GM18867 (cell line): Measurements from ENCODE around the gene NPEPPS.
A peak's percentile ranks its signal among the peaks of the same experiment; 100 is the strongest.

ENCODE experiments used
- ATAC-seq: cut with Tn5 transposase; IDR thresholded peaks from one replicate; pipeline ENCODE4 v1.9.1; 2021; ENCODE audit warnings: mild to moderate bottlenecking, moderate library complexity; ENCODE audit not compliant: unreplicated experiment

The NPEPPS gene

GRCh38 chr17:47629826-47630225, 98.9 kb downstream of the NPEPPS start:
- no peak for ATAC-seq

DNA sequence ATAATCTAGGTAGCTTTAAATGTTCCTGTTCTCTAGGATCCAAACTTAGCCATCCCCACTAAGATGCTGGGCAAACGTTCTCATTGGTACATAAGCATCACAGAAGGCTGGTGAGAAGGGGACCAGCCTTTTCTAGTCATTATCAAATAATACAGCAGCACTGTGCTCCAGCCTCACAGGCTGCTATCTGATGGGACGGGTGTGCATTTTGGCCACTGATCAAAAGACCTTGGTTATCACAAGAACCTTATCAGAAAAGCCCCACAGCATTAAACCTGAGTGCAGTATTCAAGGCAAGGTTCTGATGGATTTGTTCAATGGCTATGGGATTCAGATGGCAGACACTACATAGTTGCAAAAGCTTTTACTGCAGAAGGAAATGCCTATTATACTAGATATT, 99.7 kb downstream of the NPEPPS start:
- no peak for ATAC-seq

DNA sequence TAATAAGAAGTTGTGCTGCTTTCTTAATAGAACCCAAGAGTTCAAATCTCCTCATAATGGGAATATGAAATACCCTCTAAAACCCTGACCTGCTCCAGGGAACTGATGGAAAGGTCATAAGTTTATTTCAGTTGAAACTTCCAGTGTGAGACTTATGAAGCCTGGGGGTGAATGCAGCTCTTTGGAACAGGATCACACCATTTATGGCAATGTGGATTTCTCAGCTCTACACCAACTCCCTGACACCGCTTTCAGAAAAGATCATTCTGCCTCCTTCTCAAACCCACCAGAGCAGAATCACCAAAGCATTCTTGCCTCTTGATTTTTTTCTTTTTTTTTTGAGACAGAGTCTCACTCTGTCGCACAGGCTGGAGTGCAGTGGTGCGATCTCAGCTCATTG, 102.1 kb downstream of the NPEPPS start:
- no peak for ATAC-seq

GRCh38 chr17:47633996-47634395, 103.1 kb downstream of the NPEPPS start:
- no peak for ATAC-seq

DNA sequence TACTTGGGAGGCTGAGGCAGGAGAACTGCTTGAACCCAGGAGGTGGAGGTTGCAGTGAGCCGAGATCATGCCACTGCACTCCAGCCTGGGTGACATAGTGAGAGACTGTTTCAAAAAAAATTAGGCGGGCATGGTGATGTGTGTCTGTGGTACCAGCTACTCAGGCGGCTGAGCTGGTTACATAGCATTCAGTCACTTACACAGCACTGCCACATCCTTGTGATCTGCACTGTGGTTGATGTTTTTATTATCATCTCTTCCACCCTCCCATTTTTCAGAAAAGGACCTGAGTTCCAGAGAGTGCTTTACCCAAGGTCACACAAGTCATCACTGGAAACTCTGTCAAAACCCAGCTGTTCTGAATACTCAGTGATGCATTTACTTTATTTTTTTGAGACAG, 104.0 kb downstream of the NPEPPS start:
- ATAC-seq, result no peak

GRCh38 chr17:47635734-47636133, 104.8 kb downstream of the NPEPPS start:
- ATAC-seq, result no peak

- ATAC-seq, result no peak
Observed at GRCh38 chr17:47636273-47637030, 105.5 kb downstream of the NPEPPS start.

DNA sequence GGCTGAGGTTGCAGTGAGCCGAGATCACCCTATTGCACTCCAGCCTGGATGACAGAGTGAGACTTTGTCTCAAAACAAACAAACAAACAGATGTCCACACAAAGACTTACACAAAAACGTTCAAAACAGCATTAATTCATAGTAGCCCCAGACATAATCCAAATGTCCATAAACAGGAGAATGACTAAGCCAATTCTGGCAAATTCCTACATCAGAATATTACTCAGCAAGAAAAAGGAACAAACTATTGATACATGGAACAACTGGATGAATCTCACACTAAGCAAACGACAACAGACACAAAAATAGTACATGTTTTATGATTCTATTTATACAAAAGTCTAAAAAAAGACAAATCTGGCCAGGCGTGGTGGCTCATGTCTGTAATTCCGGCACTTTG, 108.0 kb downstream of the NPEPPS start:
- no peak for ATAC-seq

DNA sequence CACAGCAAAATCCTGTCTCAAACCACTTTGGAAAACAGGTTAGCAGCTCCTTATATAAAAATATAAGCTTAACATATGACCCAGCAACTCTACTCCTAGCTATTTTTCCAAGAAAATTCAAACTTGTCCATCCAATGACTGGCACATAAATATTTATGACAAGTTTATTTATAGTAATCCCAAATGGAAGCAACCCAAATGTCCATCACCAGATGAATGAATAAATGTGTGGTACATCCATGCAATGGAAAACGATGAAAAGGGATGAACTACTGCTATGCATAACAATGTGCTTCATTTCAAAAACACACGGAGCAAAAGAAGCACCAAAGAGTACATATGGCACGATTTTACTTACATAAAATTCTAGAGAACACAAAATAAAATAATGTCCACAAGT, 109.2 kb downstream of the NPEPPS start:
- no peak for ATAC-seq

- no peak for ATAC-seq
Observed at GRCh38 chr17:47641202-47641601, 110.3 kb downstream of the NPEPPS start.

- ATAC-seq, result no peak
Observed at GRCh38 chr17:47643116-47643515, 112.2 kb downstream of the NPEPPS start.

GRCh38 chr17:47644324-47644723, 113.4 kb downstream of the NPEPPS start:
- no peak for ATAC-seq

DNA sequence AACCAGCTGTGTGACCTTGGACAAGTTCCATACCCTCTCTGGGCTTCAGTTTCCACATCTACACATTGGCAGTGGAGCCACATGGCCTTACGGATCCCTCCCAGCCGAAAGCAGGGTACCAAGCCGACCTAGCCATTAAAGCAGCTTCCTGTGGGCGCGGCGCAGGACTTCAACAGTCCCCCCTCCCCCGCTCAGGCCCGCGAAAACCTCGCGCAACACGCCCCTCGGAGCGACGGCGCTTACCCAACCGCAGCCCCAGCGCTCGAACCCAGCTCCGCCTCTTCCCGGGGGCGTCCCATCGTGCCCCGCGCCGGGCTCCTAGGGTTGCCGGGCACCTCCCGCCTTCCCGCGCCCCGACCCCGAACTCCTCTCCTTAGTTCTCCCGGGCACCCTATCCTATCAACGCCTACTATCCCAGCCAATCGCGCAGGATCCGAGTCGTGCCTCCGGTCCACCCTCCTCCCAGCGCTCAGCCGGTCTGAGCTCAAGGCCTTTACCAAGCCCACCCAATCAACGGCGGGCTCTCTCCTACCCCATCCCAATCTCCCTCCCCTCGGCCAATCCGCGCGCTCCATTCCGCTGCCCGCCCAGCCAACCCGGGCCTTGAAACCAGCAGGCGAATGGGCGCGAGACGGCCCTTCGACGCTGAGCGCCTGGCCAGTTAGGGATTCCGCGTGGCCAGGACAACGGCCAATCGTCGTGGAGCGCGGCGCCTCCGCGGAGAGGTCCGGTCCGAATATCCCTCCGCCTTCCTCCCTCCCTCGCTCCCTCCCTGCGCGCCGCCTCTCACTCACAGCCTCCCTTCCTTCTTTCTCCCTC, 118.5 kb downstream of the NPEPPS start, which contains the start of gene KPNB1:
KPNB1 (plus strand) TSS at position 767 of the 819 bp plus-strand sequence. CDS start 326 bp downstream, outside the sequence.
- ATAC-seq, result peak; percentile 79

DNA sequence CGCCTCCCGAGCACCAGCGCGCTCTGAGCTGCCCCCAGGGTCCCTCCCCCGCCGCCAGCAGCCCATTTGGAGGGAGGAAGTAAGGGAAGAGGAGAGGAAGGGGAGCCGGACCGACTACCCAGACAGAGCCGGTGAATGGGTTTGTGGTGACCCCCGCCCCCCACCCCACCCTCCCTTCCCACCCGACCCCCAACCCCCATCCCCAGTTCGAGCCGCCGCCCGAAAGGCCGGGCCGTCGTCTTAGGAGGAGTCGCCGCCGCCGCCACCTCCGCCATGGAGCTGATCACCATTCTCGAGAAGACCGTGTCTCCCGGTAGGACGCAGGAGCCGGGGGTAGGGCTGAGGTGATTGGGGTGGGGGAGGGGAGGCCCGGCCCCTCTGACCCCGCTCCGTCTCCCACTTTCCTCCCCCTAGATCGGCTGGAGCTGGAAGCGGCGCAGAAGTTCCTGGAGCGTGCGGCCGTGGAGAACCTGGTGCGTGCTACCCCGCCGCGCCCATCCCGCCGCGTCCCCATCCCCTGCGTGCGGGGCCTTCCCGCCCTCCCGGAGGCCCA, 119.1 kb downstream of the NPEPPS start:
- peak; percentile 0 for ATAC-seq

DNA sequence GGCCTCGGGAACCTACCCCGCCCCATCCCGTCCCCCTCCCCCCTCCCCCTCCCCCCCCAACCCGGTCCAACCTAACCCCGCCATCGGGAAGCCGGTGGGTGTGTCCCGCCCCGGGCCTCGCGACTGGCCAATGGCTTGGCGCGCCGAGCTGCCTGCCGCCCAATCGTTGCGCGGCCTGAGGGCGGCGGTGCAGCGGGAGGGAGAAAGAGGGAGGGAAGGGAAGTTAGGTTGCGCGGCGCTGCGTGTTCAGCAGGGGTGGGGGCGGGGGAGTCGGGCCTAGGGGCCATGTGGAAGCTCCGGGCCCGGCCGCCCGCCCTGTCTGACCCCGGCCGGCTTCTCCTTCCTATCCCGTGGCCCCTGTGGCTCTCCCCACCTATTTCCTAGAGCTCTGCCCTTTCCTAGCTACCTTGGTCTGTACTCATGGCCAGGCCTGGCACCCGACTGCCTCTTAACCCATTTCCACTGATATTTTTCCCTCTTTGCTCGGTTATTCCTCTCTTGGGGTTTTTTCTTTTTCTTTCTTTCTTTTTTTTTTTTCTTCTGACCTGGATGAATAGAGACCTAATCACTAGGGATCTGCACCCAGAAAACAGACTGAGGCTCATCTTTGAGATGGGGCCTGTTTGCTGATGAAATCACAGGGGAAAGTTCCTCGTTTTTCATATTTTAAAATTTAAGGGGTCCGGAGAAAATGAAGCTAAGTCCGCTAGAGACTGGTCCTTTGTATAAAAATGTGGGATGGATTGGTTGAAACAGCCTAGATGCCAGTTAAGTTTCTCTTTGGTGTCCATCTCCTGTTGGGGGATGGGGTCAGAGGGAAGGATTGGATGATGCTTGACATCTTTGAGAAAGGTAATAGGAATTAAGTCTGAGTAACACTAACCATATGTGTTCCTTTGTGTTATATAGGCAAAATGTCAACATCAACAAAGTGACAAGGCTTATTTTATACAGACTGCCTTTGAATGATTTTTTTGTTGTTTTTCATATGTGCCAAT, 119.9 kb downstream of the NPEPPS start:
- peak; percentile 49 for ATAC-seq

- ATAC-seq, result no peak
Observed at GRCh38 chr17:47651704-47652103, 120.8 kb downstream of the NPEPPS start.

DNA sequence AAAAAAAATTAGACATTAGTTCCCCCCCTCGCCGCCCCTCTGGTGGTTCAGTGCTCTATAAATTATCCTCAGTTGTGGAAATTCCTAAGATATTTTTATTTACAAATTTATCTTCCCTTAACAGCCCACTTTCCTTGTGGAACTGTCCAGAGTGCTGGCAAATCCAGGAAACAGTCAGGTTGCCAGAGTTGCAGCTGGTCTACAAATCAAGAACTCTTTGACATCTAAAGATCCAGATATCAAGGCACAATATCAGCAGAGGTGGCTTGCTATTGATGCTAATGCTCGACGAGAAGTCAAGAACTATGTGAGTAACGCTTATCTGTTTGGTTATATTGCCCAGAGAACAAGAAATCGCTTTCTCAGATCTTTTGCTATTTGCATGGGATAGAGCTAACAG, 121.7 kb downstream of the NPEPPS start:
- ATAC-seq, result no peak

- no peak for ATAC-seq
Observed at GRCh38 chr17:47653442-47653841, 122.5 kb downstream of the NPEPPS start.

- ATAC-seq, result no peak
Observed at GRCh38 chr17:47654991-47655390, 124.1 kb downstream of the NPEPPS start.

GRCh38 chr17:47660064-47660492, 129.2 kb downstream of the NPEPPS start:
- ATAC-seq, result peak; percentile 65
